HG03135 (cell line): Measurements from ENCODE around the gene IRAK1.

Source experiments
- ATAC-seq: cut with Tn5 transposase; IDR thresholded peaks from one replicate; pipeline ENCODE4 v1.9.1; 2021; ENCODE audit warnings: mild to moderate bottlenecking, moderate library complexity; ENCODE audit not compliant: unreplicated experiment

IRAK1 gene

GRCh38 chrX:153971450-153972367, 48.0 kb downstream of the IRAK1 start, which contains the start of gene HCFC1:
Gene HCFC1 (minus strand): TSS chrX:153971818. CDS start chrX:153970840, 978 bp downstream.
- ATAC-seq: peak; percentile 45

GRCh38 chrX:153971124-153971449, 48.6 kb downstream of the IRAK1 start:
- ATAC-seq: peak; percentile 48

DNA sequence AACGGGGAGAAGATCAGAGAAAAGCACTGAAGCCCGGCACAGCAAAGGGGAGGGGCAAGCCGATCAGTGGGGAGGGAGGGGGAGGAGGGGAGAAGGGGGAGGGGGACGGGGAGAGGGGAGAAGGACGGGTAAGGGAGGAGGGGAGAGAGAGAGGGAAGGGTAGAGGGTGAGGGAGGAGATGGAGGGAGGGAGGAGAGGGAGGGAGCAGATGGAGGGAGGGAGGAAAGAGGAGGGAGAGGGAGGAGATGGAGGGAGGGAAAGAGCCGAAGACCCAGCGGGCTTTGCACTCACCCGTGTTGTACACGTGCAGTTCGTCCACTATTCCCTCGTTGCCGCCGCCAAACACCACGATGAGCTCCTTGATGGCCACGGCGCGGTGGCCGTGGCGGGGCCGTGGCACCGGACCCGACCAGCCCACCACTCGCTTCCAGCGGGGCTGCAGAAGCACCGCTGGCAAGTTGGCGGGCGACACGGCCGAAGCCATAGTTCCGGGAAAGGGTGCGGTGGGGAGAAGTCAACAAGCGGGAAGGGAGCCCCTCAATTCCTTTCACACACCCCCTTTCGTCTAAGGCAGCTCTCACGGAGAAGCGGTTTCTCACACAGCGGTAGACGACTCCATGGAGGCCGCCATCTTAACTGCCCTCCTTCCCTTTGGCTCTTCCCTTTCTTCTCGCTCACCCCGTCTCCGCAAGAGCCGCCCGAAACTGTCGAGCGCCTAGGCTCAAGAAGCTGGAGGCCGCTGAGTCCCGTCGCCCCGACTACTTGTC, 49.2 kb downstream of the IRAK1 start:
- peak; percentile 9 for ATAC-seq

DNA sequence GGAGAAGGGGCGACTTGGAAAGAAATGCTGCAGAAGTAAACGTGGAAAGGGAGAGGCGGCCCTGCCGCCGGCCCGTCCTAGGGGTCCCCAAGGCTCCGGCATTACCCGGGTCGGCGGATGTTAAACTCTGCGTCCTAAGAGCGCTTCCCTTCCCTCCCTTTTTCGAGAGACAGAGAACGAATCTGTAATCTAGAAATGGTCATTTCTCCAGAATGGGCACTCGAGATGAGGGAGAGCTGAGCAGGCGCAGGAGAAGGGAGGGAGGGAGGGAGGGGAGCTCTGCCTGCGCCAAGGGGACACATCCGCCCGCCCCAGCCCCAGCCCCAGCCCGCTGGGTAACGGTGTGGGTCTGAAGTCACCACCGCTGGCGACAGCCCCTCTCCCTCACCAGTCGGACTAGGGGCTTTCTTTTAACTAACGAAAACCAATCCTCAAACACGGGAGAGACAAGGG, 49.8 kb downstream of the IRAK1 start:
- ATAC-seq: no peak

GRCh38 chrX:153969125-153969903, 50.4 kb downstream of the IRAK1 start:
- ATAC-seq: no peak

- no peak for ATAC-seq
These were observed 51.0 kb downstream of the IRAK1 start for GRCh38 chrX:153968754-153969124.

DNA sequence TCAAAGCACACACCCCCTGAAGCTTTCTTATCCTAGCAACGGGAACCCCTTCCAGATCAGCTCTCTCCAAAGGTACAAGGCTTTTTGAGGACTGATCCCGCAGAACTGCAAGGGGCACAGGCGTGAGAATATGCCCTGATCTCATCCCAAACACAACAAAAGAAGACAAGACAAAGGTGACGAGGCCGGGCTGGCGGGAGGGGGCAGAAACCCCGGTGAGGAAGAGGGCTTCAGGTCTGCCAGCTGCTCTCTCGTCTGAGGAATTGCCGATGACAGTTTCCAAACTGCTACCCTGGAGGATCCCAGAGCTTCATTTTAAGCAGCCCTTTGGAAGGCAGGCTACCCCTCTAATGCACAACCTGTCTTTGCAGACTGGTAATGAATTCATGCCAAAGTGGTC, 51.4 kb downstream of the IRAK1 start:
- ATAC-seq: no peak

- no peak for ATAC-seq
These were observed 52.0 kb downstream of the IRAK1 start for GRCh38 chrX:153967536-153968224.

GRCh38 chrX:153966841-153967535, 52.7 kb downstream of the IRAK1 start:
- ATAC-seq: no peak

GRCh38 chrX:153966283-153966688, 53.4 kb downstream of the IRAK1 start:
- ATAC-seq: no peak

DNA sequence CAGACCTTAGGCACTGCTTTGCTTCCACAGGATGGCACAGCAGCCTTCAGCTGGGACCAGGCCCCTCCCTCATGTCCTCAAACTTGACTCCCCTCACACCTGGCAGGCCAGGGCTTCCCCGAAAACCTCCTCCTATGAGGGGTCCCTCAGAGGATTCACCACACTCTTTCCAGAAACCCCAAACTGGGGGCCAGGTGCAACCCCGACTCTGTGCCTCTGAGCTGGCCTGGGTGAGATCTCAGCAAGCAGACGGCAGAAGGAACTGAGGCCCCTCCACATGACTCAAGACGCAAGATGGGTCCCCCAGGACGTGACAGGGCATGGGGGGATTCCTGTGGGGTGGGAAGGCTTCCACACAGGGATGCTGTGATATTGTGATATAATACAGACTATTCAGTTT, 54.3 kb downstream of the IRAK1 start:
- no peak for ATAC-seq

- no peak for ATAC-seq
These were observed 55.6 kb downstream of the IRAK1 start for GRCh38 chrX:153964105-153964504.

GRCh38 chrX:153963546-153963945, 56.2 kb downstream of the IRAK1 start:
- ATAC-seq: no peak

- ATAC-seq: no peak
These were observed 58.4 kb downstream of the IRAK1 start for GRCh38 chrX:153961292-153961691.

DNA sequence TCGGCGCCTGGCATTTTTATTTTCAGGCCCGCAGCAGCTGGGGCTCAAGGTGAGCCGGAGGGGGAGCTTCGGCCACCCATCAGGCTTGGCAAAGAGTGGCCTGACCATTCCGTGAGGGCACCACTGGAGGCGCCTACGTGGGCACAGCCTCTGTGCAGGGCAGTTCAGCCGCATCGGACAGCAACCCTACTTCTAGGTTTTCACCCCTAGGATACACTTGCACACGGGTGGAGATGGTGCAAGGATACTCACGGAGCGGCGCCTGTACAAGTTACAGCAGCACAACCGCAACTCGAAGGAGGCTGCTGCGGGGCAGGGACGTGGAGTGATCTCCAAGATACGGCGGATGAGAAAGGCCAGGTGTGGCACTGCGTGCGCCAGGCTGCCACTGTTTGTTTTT, 58.9 kb downstream of the IRAK1 start:
- ATAC-seq: no peak
